Medulla oblongata (tissue), 1 donor: Measurements from ENCODE around the gene GIMAP8.
A peak's percentile ranks its signal among the peaks of the same experiment; 100 is the strongest.

Experiments used
- DNase-seq: peaks from one replicate; pipeline ENCODE4 v3.0.0-alpha.2; 2015; ENCODE audit errors: extremely low spot score

Gene GIMAP8

GRCh38 chr7:150411606-150412005 is 38.8 kb upstream of the GIMAP8 start:
- no peak for DNase-seq

- no peak for DNase-seq
These were observed 38.4 kb upstream of the GIMAP8 start for GRCh38 chr7:150412016-150412415.

GRCh38 chr7:150412518-150413488 is 37.6 kb upstream of the GIMAP8 start:
- no peak for DNase-seq

GRCh38 chr7:150413640-150414081 is 36.8 kb upstream of the GIMAP8 start:
- DNase-seq = no peak

GRCh38 chr7:150415161-150416153 is 35.0 kb upstream of the GIMAP8 start:
- no peak for DNase-seq

- no peak for DNase-seq
These were observed 33.2 kb upstream of the GIMAP8 start for GRCh38 chr7:150417239-150417638.

- DNase-seq = no peak
These were observed 32.6 kb upstream of the GIMAP8 start for GRCh38 chr7:150417863-150418262.

- DNase-seq = no peak
These were observed 30.2 kb upstream of the GIMAP8 start for GRCh38 chr7:150420242-150420641.

- DNase-seq = peak; percentile 94
These were observed 29.3 kb upstream of the GIMAP8 start for GRCh38 chr7:150420987-150421674.

GRCh38 chr7:150421831-150422230 is 28.6 kb upstream of the GIMAP8 start:
- no peak for DNase-seq

GRCh38 chr7:150425670-150426069 is 24.8 kb upstream of the GIMAP8 start:
- DNase-seq = no peak

- DNase-seq = peak; percentile 34
These were observed 21.6 kb upstream of the GIMAP8 start for GRCh38 chr7:150428671-150429451.

GRCh38 chr7:150429699-150430098 is 20.7 kb upstream of the GIMAP8 start:
- no peak for DNase-seq

GRCh38 chr7:150430465-150431085 is 19.9 kb upstream of the GIMAP8 start:
- no peak for DNase-seq

- no peak for DNase-seq
These were observed 18.4 kb upstream of the GIMAP8 start for GRCh38 chr7:150431839-150432658.

- DNase-seq = peak; percentile 67
These were observed 17.2 kb upstream of the GIMAP8 start for GRCh38 chr7:150432915-150433892.

- no peak for DNase-seq
These were observed 16.2 kb upstream of the GIMAP8 start for GRCh38 chr7:150434240-150434639.

- DNase-seq = no peak
These were observed 15.4 kb upstream of the GIMAP8 start for GRCh38 chr7:150435047-150435389.
